ENCODE data around the gene PTPRA. TPM values are rescaled to one million over a fixed set of nuclear protein-coding genes. Genes with fewer than 3 reads are reported as not detected.

The PTPRA gene
- total and polyA plus RNA-seq, 2 donors (not counting 1 experiment from before 2014, with no cell fraction given) = 32.1 to 64.2 TPM

DNA sequence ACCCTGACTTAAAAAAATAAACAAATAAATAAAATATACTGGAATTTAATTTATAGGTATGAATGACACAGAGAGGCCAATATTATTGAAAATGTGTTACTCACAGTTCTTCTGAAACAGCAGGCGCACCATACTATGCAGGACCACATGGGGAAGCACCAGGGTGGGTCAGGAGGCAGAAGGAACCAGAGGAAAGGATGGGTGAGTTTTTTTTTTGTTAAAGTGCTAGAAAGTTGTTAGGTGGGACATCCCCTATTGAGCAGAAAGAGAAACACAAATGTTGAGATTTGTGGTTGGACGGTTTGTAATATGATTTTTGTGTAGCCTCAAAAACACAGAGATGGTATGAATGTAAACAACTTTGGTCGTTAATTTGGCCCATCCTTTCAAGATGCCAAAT is 26.0 kb downstream of the PTPRA start:
- H2AFZ ChIP-seq (ENCODE audit: insufficient read depth, low read depth, low read length, poor library complexity, severe bottlenecking) = no peak overlapping the region
- H3K27ac ChIP-seq (ENCODE audit: low read length in 2 of 2) = peak overlapping the region in 1 of 2 donors; percentile 33
- ChIA-PET POLR2A (no interaction called here), CTCF (no interaction called here)
- H3K9me3 ChIP-seq (ENCODE audit: control extremely low read depth in 1 of 3, control insufficient read depth in 2 of 3, insufficient read depth in 1 of 3, low read length in 2 of 3) = peaks cover 0 to 11% (median 0%) of the 10 kb centered on the region in 3 donors
- ATAC-seq (ENCODE audit: low read depth) (no peak), DNase-seq (no peak)
- peaks cover 16% of the 10 kb centered on the region for H4K20me1 ChIP-seq (ENCODE audit: control insufficient read depth, insufficient read depth, low read length, poor library complexity, severe bottlenecking)
- Mint-ChIP-seq H3K27ac (no peak overlapping the region), H3K4me3 (peak overlapping the region; percentile 15), H3K27me3 (no peaks in the 10 kb centered on the region), H3K9me3 (ENCODE audit: insufficient read depth) (no peaks in the 10 kb centered on the region), H3K4me1 (peaks cover 35% of the 10 kb centered on the region)
- no peak overlapping the region for H3K4me3 ChIP-seq (ENCODE audit: control extremely low read depth in 1 of 5, extremely low read depth in 1 of 5, insufficient read depth in 1 of 5, low read depth in 2 of 5, low read length in 4 of 5)
- peaks cover 0 to 3% of the 10 kb centered on the region in 2 experiments for H3K36me3 ChIP-seq (replicated peaks in 1 of 2; ENCODE audit: control extremely low read depth in 1 of 2, control insufficient read depth in 1 of 2, extremely low read depth in 1 of 2, insufficient read depth in 2 of 2, low read length in 1 of 2)
- H3K4me1 ChIP-seq (ENCODE audit: control insufficient read depth in 2 of 2, insufficient read depth in 2 of 2, low read length in 2 of 2) = peaks cover 31 to 32% of the 10 kb centered on the region in 2 donors
- intact Hi-C loops (cut with micrococcal nuclease) = no loop called here
- TF ChIP-seq, protein P1, sequence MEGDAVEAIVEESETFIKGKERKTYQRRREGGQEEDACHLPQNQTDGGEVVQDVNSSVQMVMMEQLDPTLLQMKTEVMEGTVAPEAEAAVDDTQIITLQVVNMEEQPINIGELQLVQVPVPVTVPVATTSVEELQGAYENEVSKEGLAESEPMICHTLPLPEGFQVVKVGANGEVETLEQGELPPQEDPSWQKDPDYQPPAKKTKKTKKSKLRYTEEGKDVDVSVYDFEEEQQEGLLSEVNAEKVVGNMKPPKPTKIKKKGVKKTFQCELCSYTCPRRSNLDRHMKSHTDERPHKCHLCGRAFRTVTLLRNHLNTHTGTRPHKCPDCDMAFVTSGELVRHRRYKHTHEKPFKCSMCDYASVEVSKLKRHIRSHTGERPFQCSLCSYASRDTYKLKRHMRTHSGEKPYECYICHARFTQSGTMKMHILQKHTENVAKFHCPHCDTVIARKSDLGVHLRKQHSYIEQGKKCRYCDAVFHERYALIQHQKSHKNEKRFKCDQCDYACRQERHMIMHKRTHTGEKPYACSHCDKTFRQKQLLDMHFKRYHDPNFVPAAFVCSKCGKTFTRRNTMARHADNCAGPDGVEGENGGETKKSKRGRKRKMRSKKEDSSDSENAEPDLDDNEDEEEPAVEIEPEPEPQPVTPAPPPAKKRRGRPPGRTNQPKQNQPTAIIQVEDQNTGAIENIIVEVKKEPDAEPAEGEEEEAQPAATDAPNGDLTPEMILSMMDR (IDR thresholded peaks at IDR 0.05) = no peak
- no peak for TF ChIP-seq EZH2 (IDR thresholded peaks at IDR 0.05; ENCODE audit: borderline replicate concordance, insufficient read depth, low read depth, low read length, poor library complexity, severe bottlenecking)
- H3K4me2 ChIP-seq (replicated peaks; ENCODE audit: low read depth, low read length, poor library complexity, severe bottlenecking) = peak overlapping the region; percentile 14
- WGBS (ENCODE audit: insufficient coverage) = 14% methylated on average over 1 of the region's 3 CpGs
- no peaks in the 10 kb centered on the region for H3K27me3 ChIP-seq (replicated peaks in 1 of 4; ENCODE audit: control extremely low read depth in 1 of 4, control insufficient read depth in 3 of 4, insufficient read depth in 4 of 4, low read length in 3 of 4)
- H3K79me2 ChIP-seq (ENCODE audit: control insufficient read depth, insufficient read depth, low read length) = peaks cover 94% of the 10 kb centered on the region
- H3K9ac ChIP-seq (ENCODE audit: low read length) = no peak overlapping the region

DNA sequence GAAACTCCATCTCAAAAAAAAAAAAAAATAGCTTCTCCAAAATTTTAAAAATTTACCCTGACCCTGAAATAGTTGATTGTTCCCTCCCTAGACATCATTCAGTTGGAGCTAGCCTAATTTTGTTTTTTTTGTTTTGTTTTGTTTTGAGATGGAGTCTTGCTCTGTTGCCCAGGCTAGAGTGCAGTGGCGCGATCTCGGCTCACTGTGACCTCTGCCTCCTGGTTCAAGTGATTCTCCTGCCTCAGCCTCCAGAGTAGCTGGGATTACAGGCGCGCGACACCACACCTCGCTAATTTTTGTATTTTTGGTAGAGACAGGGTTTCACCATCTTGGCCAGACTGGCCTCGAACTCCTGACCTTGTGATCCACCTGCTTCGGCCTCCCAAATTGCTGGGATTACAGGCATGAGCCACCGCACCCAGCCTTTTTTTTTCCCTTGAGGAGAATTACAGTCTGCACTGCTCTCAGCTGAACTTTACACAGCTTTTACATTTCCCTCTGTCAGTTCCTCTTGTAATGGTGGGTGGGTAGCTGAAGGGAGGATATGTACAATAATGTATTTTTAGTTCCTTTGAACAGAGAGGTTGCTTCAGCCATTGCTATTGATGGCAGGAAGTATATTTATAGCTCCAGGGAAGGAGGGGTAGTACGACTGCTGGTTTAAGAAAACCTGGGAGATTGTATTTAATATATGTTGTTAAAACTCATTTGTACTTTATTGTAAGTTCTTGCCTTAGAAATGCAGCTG is 27.7 kb downstream of the PTPRA start:
- CTCF ChIA-PET = no interaction called here
- TF ChIP-seq EZH2 (IDR thresholded peaks at IDR 0.05; ENCODE audit: borderline replicate concordance, insufficient read depth, low read depth, low read length, poor library complexity, severe bottlenecking) = no peak
- TF ChIP-seq, protein P1 (IDR thresholded peaks at IDR 0.05) = no peak
- H2AFZ ChIP-seq (ENCODE audit: insufficient read depth, low read depth, low read length, poor library complexity, severe bottlenecking) = peak overlapping the region; percentile 22
- peaks cover 88% of the 10 kb centered on the region for H3K79me2 ChIP-seq (ENCODE audit: control insufficient read depth, insufficient read depth, low read length)
- WGBS (ENCODE audit: insufficient coverage) = 70% methylated on average over 9 of the region's 11 CpGs
- H3K9ac ChIP-seq (ENCODE audit: low read length) = peak overlapping the region; percentile 42
- ATAC-seq (ENCODE audit: low read depth) (peak; percentile 41), DNase-seq (peak; percentile 24)
- intact Hi-C loops (cut with micrococcal nuclease) = no loop called here
- peak overlapping the region; percentile 20 to 75 for H3K27ac ChIP-seq (ENCODE audit: low read length in 2 of 2)
- peaks cover 35% of the 10 kb centered on the region for H3K4me1 Mint-ChIP-seq
- H3K4me2 ChIP-seq (replicated peaks; ENCODE audit: low read depth, low read length, poor library complexity, severe bottlenecking) = peak overlapping the region; percentile 62
- no peaks in the 10 kb centered on the region for H3K27me3 Mint-ChIP-seq
- no peaks in the 10 kb centered on the region for H3K27me3 ChIP-seq (replicated peaks in 1 of 4; ENCODE audit: control extremely low read depth in 1 of 4, control insufficient read depth in 3 of 4, insufficient read depth in 4 of 4, low read length in 3 of 4)
- H3K4me3 ChIP-seq (ENCODE audit: control extremely low read depth in 1 of 5, extremely low read depth in 1 of 5, insufficient read depth in 1 of 5, low read depth in 2 of 5, low read length in 4 of 5) = peak overlapping the region in 1 of 5 experiments; percentile 33
- H4K20me1 ChIP-seq (ENCODE audit: control insufficient read depth, insufficient read depth, low read length, poor library complexity, severe bottlenecking) = peaks cover 12% of the 10 kb centered on the region
- H3K9me3 ChIP-seq (ENCODE audit: control extremely low read depth in 1 of 3, control insufficient read depth in 2 of 3, insufficient read depth in 1 of 3, low read length in 2 of 3) = no peaks in the 10 kb centered on the region
- H3K27ac Mint-ChIP-seq = no peak overlapping the region
- H3K36me3 ChIP-seq (replicated peaks in 1 of 2; ENCODE audit: control extremely low read depth in 1 of 2, control insufficient read depth in 1 of 2, extremely low read depth in 1 of 2, insufficient read depth in 2 of 2, low read length in 1 of 2) = peaks cover 0 to 5% of the 10 kb centered on the region in 2 experiments
- H3K4me1 ChIP-seq (ENCODE audit: control insufficient read depth in 2 of 2, insufficient read depth in 2 of 2, low read length in 2 of 2) = peaks cover 31 to 32% of the 10 kb centered on the region in 2 donors
- no peaks in the 10 kb centered on the region for H3K9me3 Mint-ChIP-seq (ENCODE audit: insufficient read depth)
- H3K4me3 Mint-ChIP-seq = peak overlapping the region; percentile 27
- POLR2A ChIA-PET = no interaction called here
